Lung (tissue), 12 donors: Measurements from ENCODE around the gene LRRC38. TPM values are rescaled to one million over a fixed set of nuclear protein-coding genes. Genes with fewer than 3 reads are reported as not detected.

Experiments used
- ATAC-seq: fragments of 200-7000 bp; cut with Tn5 transposase; one replicate; pipeline ENCODE4 v1.9.1; 2020; ENCODE audit warnings: moderate number of reproducible peaks; ENCODE audit not compliant: insufficient read depth, low FRiP score
- DNase-seq, 3 donors: peaks; one replicate each; pipeline ENCODE4 v3.0.0-alpha.2; 2013 to 2017
- H3K27ac ChIP-seq, 2 donors: one replicate each; pipeline ENCODE4 v1.5.1; 2013; ENCODE audit warnings: mild to moderate bottlenecking in 2 of 2, moderate library complexity in 2 of 2, control low read depth in 1 of 2, inconsistent platforms in 1 of 2, low read depth in 1 of 2, low read length in 1 of 2
- H3K27me3 ChIP-seq, 3 donors: one replicate each; pipeline ENCODE4 v1.5.1; 2013; ENCODE audit warnings: low read length in 2 of 3; ENCODE audit not compliant: control insufficient read depth in 3 of 3, insufficient read depth in 3 of 3
- H3K36me3 ChIP-seq, 4 donors: one replicate each; pipeline ENCODE4 v1.5.1; 2013; ENCODE audit warnings: low read length in 4 of 4, mild to moderate bottlenecking in 1 of 4, moderate library complexity in 1 of 4; ENCODE audit not compliant: control insufficient read depth in 4 of 4, insufficient read depth in 4 of 4
- H3K4me1 ChIP-seq, 5 donors: one replicate each; pipeline ENCODE4 v1.5.1; 2013; ENCODE audit warnings: low read length in 5 of 5, mild to moderate bottlenecking in 2 of 5, moderate library complexity in 1 of 5; ENCODE audit not compliant: control insufficient read depth in 5 of 5, insufficient read depth in 5 of 5
- H3K4me3 ChIP-seq: one replicate; pipeline ENCODE4 v1.5.1; 2013; ENCODE audit warnings: mild to moderate bottlenecking, control low read depth, moderate library complexity
- H3K9ac ChIP-seq, 2 donors: one replicate each; pipeline ENCODE4 v1.5.1; 2013; ENCODE audit warnings: low read length in 2 of 2, control low read depth in 1 of 2; ENCODE audit not compliant: insufficient read depth in 1 of 2
- H3K9me3 ChIP-seq, 4 donors: one replicate each; pipeline ENCODE4 v1.5.1; 2013; ENCODE audit warnings: low read length in 3 of 4, mild to moderate bottlenecking in 1 of 4, moderate library complexity in 1 of 4; ENCODE audit not compliant: control insufficient read depth in 4 of 4, insufficient read depth in 3 of 4
- CTCF ChIP-seq: IDR thresholded peaks from 2 replicates; pipeline ENCODE4 v1.5.1; 2012; ENCODE audit warnings: mild to moderate bottlenecking; ENCODE audit errors: control extremely low read depth, extremely low read depth
- WGBS, 2 donors: extraction: QIAGEN DNeasy Blood & Tissue Kit; methylation state at CpG; one replicate each; pipeline ENCODE4 v1.1.7; 2013; 5-methylcytosine and 5-hydroxymethylcytosine counted together
- polyA plus RNA-seq, 2 donors: library from polyadenylated mRNA; stranded (reverse); fragments of 200-250 nt; gene quantifications; one replicate each; pipeline ENCODE4 v1.2.1, GENCODE V29; 2013
- total RNA-seq, 2 donors: library from RNA; depleted of rRNA in 1 of 2; stranded (reverse); fragments of >200 nt in 1 of 2; gene quantifications; one replicate each; pipeline ENCODE4 v1.2.1, GENCODE V29; 2014 to 2021
- donor health status: control.
- donor health status: control.
- donor health status: Bipolar disorder and iron deficiency.
- donor health status: healthy.
- donor health status: DM: yes; HTN: yes; CAD: no.

The LRRC38 gene
- total and polyA plus RNA-seq, 4 donors: 0.07 TPM; not detected in 3

- Histone ChIP-seq H3K4me3 (no peak overlapping the region), H3K36me3 (no peaks in the 10 kb centered on the region), H3K27ac (peak overlapping the region in 1 of 2 donors; percentile 83), H3K27me3 (no peaks in the 10 kb centered on the region), H3K9ac (no peak overlapping the region), H3K4me1 (peaks cover 0 to 5% (median 0%) of the 10 kb centered on the region in 5 donors), H3K9me3 (no peaks in the 10 kb centered on the region)
- WGBS, 2 donors: 92 to 100% methylated on average over 2 of the region's 2 CpGs
- DNase-seq (no peak), ATAC-seq (no peak)
- TF ChIP-seq CTCF: no peak
Measured at GRCh38 chr1:13539683-13540082, 25.9 kb upstream of the LRRC38 start.

- no peaks in the 10 kb centered on the region for H3K9me3 ChIP-seq
- H3K4me3 ChIP-seq: no peak overlapping the region
- no peak for ATAC-seq
- TF ChIP-seq CTCF: no peak
- no peak overlapping the region for H3K9ac ChIP-seq
- peaks cover 0 to 5% (median 0%) of the 10 kb centered on the region in 5 donors for H3K4me1 ChIP-seq
- no peaks in the 10 kb centered on the region for H3K27me3 ChIP-seq
- no peak overlapping the region for H3K27ac ChIP-seq
- DNase-seq: no peak
- H3K36me3 ChIP-seq: no peaks in the 10 kb centered on the region
- WGBS, 2 donors: 88 to 91% methylated on average over 2 of the region's 2 CpGs
Measured at GRCh38 chr1:13538832-13539231, 25.0 kb upstream of the LRRC38 start.

- no peaks in the 10 kb centered on the region for H3K27me3 ChIP-seq
- no peaks in the 10 kb centered on the region for H3K36me3 ChIP-seq
- H3K4me1 ChIP-seq: peaks cover 0 to 5% (median 0%) of the 10 kb centered on the region in 5 donors
- TF ChIP-seq CTCF: no peak
- no peaks in the 10 kb centered on the region for H3K9me3 ChIP-seq
- H3K9ac ChIP-seq: no peak overlapping the region
- H3K4me3 ChIP-seq: no peak overlapping the region
- WGBS, 2 donors: 59 to 82% methylated on average over 4 of the region's 4 CpGs
- DNase-seq (peak in 2 of 3 donors; percentile 7 to 30), ATAC-seq (no peak)
- H3K27ac ChIP-seq: peak overlapping the region in 1 of 2 donors; percentile 87
Measured at GRCh38 chr1:13536571-13536970, 22.8 kb upstream of the LRRC38 start.

GRCh38 chr1:13535227-13535626, 21.4 kb upstream of the LRRC38 start:
- TF ChIP-seq CTCF: no peak
- ATAC-seq: no peak
- 89 to 91% methylated on average over 6 of the region's 6 CpGs for WGBS, 2 donors
- DNase-seq: no peak
- no peaks in the 10 kb centered on the region for H3K36me3 ChIP-seq
- H3K27ac ChIP-seq: peak overlapping the region in 1 of 2 donors; percentile 87
- H3K9me3 ChIP-seq: no peaks in the 10 kb centered on the region
- no peak overlapping the region for H3K4me3 ChIP-seq
- H3K9ac ChIP-seq: no peak overlapping the region
- no peaks in the 10 kb centered on the region for H3K27me3 ChIP-seq
- H3K4me1 ChIP-seq: peaks cover 0 to 5% (median 0%) of the 10 kb centered on the region in 5 donors
